HCT116 (cell line): ENCODE measurements around the gene OR6P1. TPM values are rescaled to one million over a fixed set of nuclear protein-coding genes. Genes with fewer than 3 reads are reported as not detected.

Experiments used
- ATAC-seq: fragments of 200-7000 bp; cut with Tn5 transposase; 2 replicates; pipeline ENCODE4 v1.9.1; 2020; ENCODE audit warnings: mild to moderate bottlenecking, moderate library complexity
- BruUV-seq: library from RNA; stranded (reverse); fragments of 400-500 nt; replicated peaks from 2 replicates; lab custom pipeline; 2021; lab: Mats Ljungman, UMichigan
- CTCF ChIA-PET: fragments of 300-600 bp; sonication (Branson Sonifier 250); formaldehyde crosslinking; loops from one replicate; lab custom pipeline; 2021; ENCODE audit warnings: antibody characterized with exemption; lab: Charles Lee
- POLR2A ChIA-PET: fragments of 300-600, 350-600 bp; sonication (Branson Sonifier 250); formaldehyde crosslinking; loops from one replicate; lab custom pipeline; 2021; ENCODE audit warnings: antibody characterized with exemption; lab: Charles Lee
- RAD21 ChIA-PET, 2 experiments: fragments of 300-600 bp; sonication (Branson Sonifier 250); formaldehyde crosslinking; loops; one replicate each; lab custom pipeline; 2023; ENCODE audit warnings: low total read pairs in 2 of 2; ENCODE audit not compliant: uncharacterized antibody in 2 of 2, unreplicated experiment in 2 of 2, low non-redundant PET in 1 of 2; lab: Charles Lee
- DNase-seq: peaks from one replicate; pipeline ENCODE4 v3.0.0-alpha.2; 2010; ENCODE audit warnings: low read depth, low spot score
- H2AFZ ChIP-seq: fragments of 200-600 bp; shearing (Covaris generic), sonication (generic); 2 replicates; pipeline ENCODE4 v1.6.1; 2017; ENCODE audit warnings: low read depth, mixed run types, mixed read lengths, antibody characterized with exemption, low read length; ENCODE audit not compliant: poor library complexity, severe bottlenecking
- H3K27ac ChIP-seq: 2 replicates; pipeline ENCODE4 v1.5.1; 2012; ENCODE audit warnings: low read depth, low read length
- H3K27me3 ChIP-seq: fragments of 200-600 bp; sonication (generic); 2 replicates; pipeline ENCODE4 v1.6.1; 2016; ENCODE audit warnings: mixed run types, low read length, mixed read lengths; ENCODE audit not compliant: insufficient read depth
- H3K36me3 ChIP-seq, 2 experiments: fragments of 200-500 bp in 1 of 2; fragments of 200-600 bp in 1 of 2; sonication (Bioruptor generic) in 1 of 2; sonication (generic) in 1 of 2; 2 replicates each; pipeline versions ENCODE4 v1.5.1 to v1.6.1; 2014 to 2016; ENCODE audit warnings: low read length in 2 of 2, inconsistent platforms in 1 of 2, mixed read lengths in 1 of 2, mixed run types in 1 of 2; ENCODE audit not compliant: insufficient read depth in 2 of 2, control insufficient read depth in 1 of 2
- H3K4me1 ChIP-seq, 2 experiments: fragments of 200-600 bp in 1 of 2; sonication (generic) in 1 of 2; 2 replicates each; pipeline versions ENCODE4 v1.5.1 to v1.6.1; 2012 to 2017; ENCODE audit warnings: low read length in 2 of 2, inconsistent platforms in 1 of 2, mild to moderate bottlenecking in 1 of 2, mixed read lengths in 1 of 2, mixed run types in 1 of 2, moderate library complexity in 1 of 2; ENCODE audit not compliant: insufficient read depth in 2 of 2, control insufficient read depth in 1 of 2
- H3K4me2 ChIP-seq: fragments of 200-600 bp; sonication (generic); 2 replicates; pipeline ENCODE4 v1.6.1; 2017; ENCODE audit warnings: mixed run types, low read length, mixed read lengths
- H3K4me3 ChIP-seq, 2 experiments: fragments of 200-600 bp in 1 of 2; sonication (generic) in 1 of 2; replicated peaks in 1 of 2; 2 replicates each; pipeline ENCODE4 v1.5.1; 2011 to 2016; ENCODE audit warnings: low read length in 2 of 2, control low read depth in 1 of 2, low read depth in 1 of 2, mild to moderate bottlenecking in 1 of 2, mixed read lengths in 1 of 2, mixed run types in 1 of 2
- H3K79me2 ChIP-seq: fragments of 200-600 bp; sonication (generic); 2 replicates; pipeline ENCODE4 v1.6.1; 2017; ENCODE audit warnings: mild to moderate bottlenecking, mixed run types, low read length, moderate library complexity, mixed read lengths; ENCODE audit not compliant: insufficient read depth
- H3K9ac ChIP-seq: fragments of 200-600 bp; sonication (generic); 2 replicates; pipeline ENCODE4 v1.6.1; 2016; ENCODE audit warnings: low read length, mixed read lengths
- H3K9me2 ChIP-seq: fragments of 200-600 bp; sonication (generic), shearing (Covaris generic); 2 replicates; pipeline ENCODE4 v1.6.1; 2017; ENCODE audit warnings: mixed run types, mild to moderate bottlenecking, moderate library complexity; ENCODE audit not compliant: insufficient read depth
- H3K9me3 ChIP-seq, 2 experiments: fragments of 200-500 bp in 1 of 2; fragments of 200-600 bp in 1 of 2; sonication (Bioruptor generic) in 1 of 2; sonication (generic) in 1 of 2; 2 replicates each; pipeline ENCODE4 v1.6.1; 2014 to 2017; ENCODE audit warnings: low read length in 2 of 2, mixed read lengths in 2 of 2, inconsistent platforms in 1 of 2, low read depth in 1 of 2, mild to moderate bottlenecking in 1 of 2, mixed run types in 1 of 2, moderate library complexity in 1 of 2; ENCODE audit not compliant: control insufficient read depth in 1 of 2, insufficient read depth in 1 of 2
- H4K20me1 ChIP-seq: fragments of 200-600 bp; sonication (generic), shearing (Covaris generic); 2 replicates; pipeline ENCODE4 v1.6.1; 2017; ENCODE audit warnings: mixed run types, mild to moderate bottlenecking, moderate library complexity; ENCODE audit not compliant: insufficient read depth
- CEBPB ChIP-seq: IDR thresholded peaks from 2 replicates; pipeline ENCODE4 v1.6.1; 2012; ENCODE audit warnings: low read depth
- EGR1 ChIP-seq: IDR thresholded peaks from 2 replicates; pipeline ENCODE4 v1.6.1; 2012; ENCODE audit warnings: low read depth
- EZH2phosphoT487 ChIP-seq: fragments of 200-600 bp; IDR thresholded peaks from 2 replicates; pipeline ENCODE4 v1.6.1; 2018; ENCODE audit warnings: antibody characterized with exemption, borderline replicate concordance
- JUND ChIP-seq: IDR thresholded peaks from 2 replicates; pipeline ENCODE4 v1.6.1; 2012
- SIN3A ChIP-seq: IDR thresholded peaks from 2 replicates; pipeline ENCODE4 v1.6.1; 2012; ENCODE audit warnings: low read depth
- TCF7L2 ChIP-seq: IDR thresholded peaks from 2 replicates; pipeline ENCODE4 v1.7.0; 2011; ENCODE audit warnings: borderline replicate concordance, inconsistent platforms; ENCODE audit not compliant: insufficient read depth, insufficient read length; ENCODE audit errors: extremely low read depth
- YY1 ChIP-seq: IDR thresholded peaks from 2 replicates; pipeline ENCODE4 v1.6.1; 2011; ENCODE audit warnings: low read length, low read depth, moderate library complexity, mild to moderate bottlenecking; ENCODE audit not compliant: insufficient replicate concordance; ENCODE audit errors: extremely low read depth
- ZNF274 ChIP-seq: fragments of 200-500 bp; sonication (Bioruptor generic); IDR thresholded peaks from 2 replicates; pipeline ENCODE4 v1.6.1; 2014; ENCODE audit warnings: mild to moderate bottlenecking, low read depth, low read length, inconsistent platforms
- intact Hi-C: fragments of 100-400 bp; cut with micrococcal nuclease; formaldehyde crosslinking; loops from 2 replicates; pipeline ENCODE4 v1.10.0; 2022
- total RNA-seq: library from RNA; stranded (reverse); gene quantifications from one replicate; pipeline ENCODE4 v1.2.1, GENCODE V29; 2021; ENCODE audit not compliant: unreplicated experiment
- TF ChIP-seq, protein P1 (sequence below), 3 experiments: fragments of 200-600 bp in 1 of 3; sonication (generic) in 1 of 3; IDR thresholded peaks in 2 of 3; conservative IDR thresholded peaks in 1 of 3; 2 replicates each; pipeline ENCODE4 v1.5.1; 2012 to 2017; ENCODE audit warnings: low read depth in 2 of 3, low read length in 2 of 3, antibody characterized with exemption in 1 of 3, borderline replicate concordance in 1 of 3, control low read depth in 1 of 3, mild to moderate bottlenecking in 1 of 3, mixed read lengths in 1 of 3, mixed run types in 1 of 3, moderate library complexity in 1 of 3; ENCODE audit not compliant: insufficient read depth in 1 of 3
- TF ChIP-seq, protein P2 (sequence below): IDR thresholded peaks from 2 replicates; pipeline ENCODE4 v1.6.1; 2012
- TF ChIP-seq, protein P3 (sequence below): IDR thresholded peaks from 2 replicates; pipeline ENCODE4 v1.6.1; 2012
- TF ChIP-seq, protein P4 (sequence below): IDR thresholded peaks from 2 replicates; pipeline ENCODE4 v1.6.1; 2012; ENCODE audit warnings: low read depth

Gene OR6P1
- total RNA-seq, 1 experiment from 2014 or later, result not detected

DNA sequence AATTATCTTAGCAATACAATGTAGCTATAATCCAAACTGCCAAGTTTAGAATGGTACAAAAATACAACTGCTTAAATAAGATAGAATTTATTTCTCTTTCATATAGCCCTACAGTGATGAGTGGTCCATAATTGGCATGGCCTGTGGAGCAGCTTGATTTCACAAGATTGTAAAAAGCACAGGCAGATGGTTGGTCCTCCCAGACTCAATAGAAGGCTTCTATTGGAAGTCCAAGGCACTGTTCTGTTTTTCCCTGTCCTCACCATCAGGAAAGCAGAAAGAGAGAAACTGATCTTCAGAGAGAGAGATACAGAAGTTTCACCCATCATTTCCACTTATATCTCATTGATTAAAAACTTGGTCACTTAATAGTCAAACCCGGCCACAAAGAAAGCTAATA, 1.8 kb upstream of the OR6P1 start (continued):
- TF ChIP-seq, protein P1, sequence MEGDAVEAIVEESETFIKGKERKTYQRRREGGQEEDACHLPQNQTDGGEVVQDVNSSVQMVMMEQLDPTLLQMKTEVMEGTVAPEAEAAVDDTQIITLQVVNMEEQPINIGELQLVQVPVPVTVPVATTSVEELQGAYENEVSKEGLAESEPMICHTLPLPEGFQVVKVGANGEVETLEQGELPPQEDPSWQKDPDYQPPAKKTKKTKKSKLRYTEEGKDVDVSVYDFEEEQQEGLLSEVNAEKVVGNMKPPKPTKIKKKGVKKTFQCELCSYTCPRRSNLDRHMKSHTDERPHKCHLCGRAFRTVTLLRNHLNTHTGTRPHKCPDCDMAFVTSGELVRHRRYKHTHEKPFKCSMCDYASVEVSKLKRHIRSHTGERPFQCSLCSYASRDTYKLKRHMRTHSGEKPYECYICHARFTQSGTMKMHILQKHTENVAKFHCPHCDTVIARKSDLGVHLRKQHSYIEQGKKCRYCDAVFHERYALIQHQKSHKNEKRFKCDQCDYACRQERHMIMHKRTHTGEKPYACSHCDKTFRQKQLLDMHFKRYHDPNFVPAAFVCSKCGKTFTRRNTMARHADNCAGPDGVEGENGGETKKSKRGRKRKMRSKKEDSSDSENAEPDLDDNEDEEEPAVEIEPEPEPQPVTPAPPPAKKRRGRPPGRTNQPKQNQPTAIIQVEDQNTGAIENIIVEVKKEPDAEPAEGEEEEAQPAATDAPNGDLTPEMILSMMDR (IDR thresholded peaks at IDR 0.05 in 2 of 3, conservative IDR thresholded peaks at IDR 0.05 in 1 of 3; ENCODE audit: borderline replicate concordance in 1 of 3, insufficient read depth in 1 of 3, low read depth in 2 of 3, low read length in 2 of 3), result no peak
- TF ChIP-seq, protein P2, sequence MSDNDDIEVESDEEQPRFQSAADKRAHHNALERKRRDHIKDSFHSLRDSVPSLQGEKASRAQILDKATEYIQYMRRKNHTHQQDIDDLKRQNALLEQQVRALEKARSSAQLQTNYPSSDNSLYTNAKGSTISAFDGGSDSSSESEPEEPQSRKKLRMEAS, result no peak
- TF ChIP-seq ZNF274 (no peak), YY1 (no peak)

GRCh38 chr1:158564608-158565007, 5.8 kb downstream of the OR6P1 start:
- H3K4me1 ChIP-seq, result no peaks in the 10 kb centered on the region
- H3K36me3 ChIP-seq, result no peaks in the 10 kb centered on the region
- H3K9me3 ChIP-seq, result no peaks in the 10 kb centered on the region
- ChIA-PET POLR2A (no interaction called here), CTCF (no interaction called here), RAD21 (no interaction called here)
- DNase-seq (no peak), ATAC-seq (no peak)
- no peak overlapping the region for H3K4me3 ChIP-seq
- H3K9me2 ChIP-seq, result no peaks in the 10 kb centered on the region
- H3K27ac ChIP-seq, result no peak overlapping the region
- H3K9ac ChIP-seq, result no peak overlapping the region
- BruUV-seq, result no TSS peak
- no peak overlapping the region for H3K4me2 ChIP-seq
- peaks cover 7% of the 10 kb centered on the region; the same call in 1 of the 2 replicates for H3K27me3 ChIP-seq
- H2AFZ ChIP-seq, result no peak overlapping the region
- no peaks in the 10 kb centered on the region for H4K20me1 ChIP-seq
- TF ChIP-seq EZH2phosphoT487 (no peak), CEBPB (no peak), EGR1 (no peak), JUND (no peak), SIN3A (no peak), TCF7L2 (no peak)
- TF ChIP-seq, protein P3, sequence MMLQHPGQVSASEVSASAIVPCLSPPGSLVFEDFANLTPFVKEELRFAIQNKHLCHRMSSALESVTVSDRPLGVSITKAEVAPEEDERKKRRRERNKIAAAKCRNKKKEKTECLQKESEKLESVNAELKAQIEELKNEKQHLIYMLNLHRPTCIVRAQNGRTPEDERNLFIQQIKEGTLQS, result no peak
- TF ChIP-seq, protein P4, sequence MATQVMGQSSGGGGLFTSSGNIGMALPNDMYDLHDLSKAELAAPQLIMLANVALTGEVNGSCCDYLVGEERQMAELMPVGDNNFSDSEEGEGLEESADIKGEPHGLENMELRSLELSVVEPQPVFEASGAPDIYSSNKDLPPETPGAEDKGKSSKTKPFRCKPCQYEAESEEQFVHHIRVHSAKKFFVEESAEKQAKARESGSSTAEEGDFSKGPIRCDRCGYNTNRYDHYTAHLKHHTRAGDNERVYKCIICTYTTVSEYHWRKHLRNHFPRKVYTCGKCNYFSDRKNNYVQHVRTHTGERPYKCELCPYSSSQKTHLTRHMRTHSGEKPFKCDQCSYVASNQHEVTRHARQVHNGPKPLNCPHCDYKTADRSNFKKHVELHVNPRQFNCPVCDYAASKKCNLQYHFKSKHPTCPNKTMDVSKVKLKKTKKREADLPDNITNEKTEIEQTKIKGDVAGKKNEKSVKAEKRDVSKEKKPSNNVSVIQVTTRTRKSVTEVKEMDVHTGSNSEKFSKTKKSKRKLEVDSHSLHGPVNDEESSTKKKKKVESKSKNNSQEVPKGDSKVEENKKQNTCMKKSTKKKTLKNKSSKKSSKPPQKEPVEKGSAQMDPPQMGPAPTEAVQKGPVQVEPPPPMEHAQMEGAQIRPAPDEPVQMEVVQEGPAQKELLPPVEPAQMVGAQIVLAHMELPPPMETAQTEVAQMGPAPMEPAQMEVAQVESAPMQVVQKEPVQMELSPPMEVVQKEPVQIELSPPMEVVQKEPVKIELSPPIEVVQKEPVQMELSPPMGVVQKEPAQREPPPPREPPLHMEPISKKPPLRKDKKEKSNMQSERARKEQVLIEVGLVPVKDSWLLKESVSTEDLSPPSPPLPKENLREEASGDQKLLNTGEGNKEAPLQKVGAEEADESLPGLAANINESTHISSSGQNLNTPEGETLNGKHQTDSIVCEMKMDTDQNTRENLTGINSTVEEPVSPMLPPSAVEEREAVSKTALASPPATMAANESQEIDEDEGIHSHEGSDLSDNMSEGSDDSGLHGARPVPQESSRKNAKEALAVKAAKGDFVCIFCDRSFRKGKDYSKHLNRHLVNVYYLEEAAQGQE, result no peak
- intact Hi-C loops, result no loop called here
- H3K79me2 ChIP-seq, result no peaks in the 10 kb centered on the region
